Activated T-helper 17 cell treated with anti-CD3 and anti-CD28 coated beads, Interleukin-2, amount 50 U/mL, for 72 hours (primary cell): Measurements from ENCODE around the gene ME3. TPM values are rescaled to one million over a fixed set of nuclear protein-coding genes. Genes with fewer than 3 reads are reported as not detected.
"Not testable (repeated sequence)": the region's sequence is repeated elsewhere in the genome, so short reads cannot be mapped to it uniquely, and the experiment has no call there.

ENCODE experiments used
- ATAC-seq: fragments of 150-1000 bp; cut with Tn5 transposase; replicated peaks from 2 replicates; pipeline ENCODE4 v1.10.0; 2021; ENCODE audit warnings: mild to moderate bottlenecking, moderate library complexity
- H3K27ac Mint-ChIP-seq: one replicate; pipeline ENCODE4 v1.8.0; 2022; ENCODE audit warnings: mixed read lengths
- H3K27me3 Mint-ChIP-seq: one replicate; pipeline ENCODE4 v1.8.0; 2022; ENCODE audit warnings: mixed read lengths
- H3K36me3 Mint-ChIP-seq: one replicate; pipeline ENCODE4 v1.8.0; 2022; ENCODE audit warnings: low read depth, mild to moderate bottlenecking, mixed read lengths
- H3K4me1 Mint-ChIP-seq: one replicate; pipeline ENCODE4 v1.8.0; 2022; ENCODE audit warnings: mixed read lengths
- H3K4me3 Mint-ChIP-seq: one replicate; pipeline ENCODE4 v1.8.0; 2022; ENCODE audit warnings: mild to moderate bottlenecking, mixed read lengths
- H3K9me3 Mint-ChIP-seq: one replicate; pipeline ENCODE4 v1.8.0; 2022; ENCODE audit warnings: mixed read lengths
- total RNA-seq, 2 donors: library from RNA; stranded (reverse); gene quantifications; one replicate each; pipeline ENCODE4 v1.2.3, GENCODE V29; 2022

Gene ME3
- total RNA-seq, 2 donors from 2014 or later: 1.5 to 2.9 TPM

DNA sequence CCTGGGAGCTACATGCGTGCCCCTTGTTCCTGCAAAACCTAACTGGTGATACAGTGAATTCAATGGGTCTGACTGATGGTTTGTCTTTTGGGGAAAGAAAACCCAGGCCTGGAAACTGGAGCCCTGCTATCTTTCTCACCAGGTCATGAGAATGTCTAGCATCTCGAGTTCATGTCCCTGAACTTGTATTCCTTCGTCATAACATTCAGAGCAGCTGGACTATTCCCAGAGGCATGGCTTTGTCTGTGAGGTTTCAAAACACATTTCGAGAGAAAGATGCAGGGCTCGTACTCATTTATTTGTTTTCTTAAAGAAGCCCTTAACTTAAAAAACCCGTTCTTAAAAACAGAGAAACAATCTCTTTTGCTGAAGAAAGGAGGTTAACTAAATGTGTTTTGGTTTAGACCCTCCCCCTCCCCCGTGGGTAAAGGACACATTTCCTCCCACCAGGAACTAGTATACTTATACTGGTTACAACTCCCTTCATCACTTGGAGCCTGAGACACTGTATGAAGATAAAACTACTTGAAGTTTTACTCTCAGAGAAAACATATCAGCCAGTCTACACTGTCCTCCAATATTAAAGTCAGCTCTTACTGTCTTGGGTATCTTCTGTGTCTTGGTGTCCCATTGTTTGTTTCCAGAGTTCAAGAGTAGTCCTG is 43.2 kb downstream of the ME3 start:
- ATAC-seq: no peak
- H3K4me3 Mint-ChIP-seq: no peak overlapping the region
- H3K27me3 Mint-ChIP-seq: no peaks in the 10 kb centered on the region
- no peaks in the 10 kb centered on the region for H3K36me3 Mint-ChIP-seq
- H3K4me1 Mint-ChIP-seq: peaks cover 5% of the 10 kb centered on the region
- H3K9me3 Mint-ChIP-seq: no peaks in the 10 kb centered on the region
- H3K27ac Mint-ChIP-seq: no peak overlapping the region

DNA sequence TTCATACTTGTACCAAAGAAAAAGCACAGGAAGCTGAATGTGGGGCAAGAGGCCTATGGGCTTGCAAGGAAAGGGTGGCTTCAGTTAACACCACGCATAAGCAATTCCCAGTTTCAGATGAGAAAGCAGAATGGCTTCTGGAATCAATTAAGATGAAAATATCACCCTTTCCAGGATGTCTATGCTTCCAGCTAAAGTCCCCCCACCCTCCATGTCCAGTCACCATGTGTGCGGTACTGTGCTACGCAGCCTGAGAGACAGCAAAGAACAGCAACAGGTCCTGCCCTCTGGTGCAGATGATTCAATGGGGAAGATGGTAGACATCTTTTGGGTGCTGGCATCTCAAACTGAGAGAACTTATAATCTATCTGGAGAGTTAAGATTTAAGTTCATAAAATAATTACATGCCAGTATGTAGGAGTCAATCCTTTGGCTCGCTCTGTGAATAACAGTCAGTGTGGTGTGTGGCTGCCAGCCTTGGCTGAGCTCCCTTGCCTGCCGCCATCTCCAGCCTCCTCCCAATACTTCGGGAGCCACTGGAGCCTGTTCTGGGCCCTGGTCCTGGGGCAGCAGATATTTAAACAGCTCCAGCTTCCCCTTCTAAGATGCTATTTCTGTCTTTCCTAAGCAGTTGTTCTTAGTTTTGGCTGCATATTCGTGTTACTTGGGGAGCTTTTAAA is 44.5 kb downstream of the ME3 start:
- H3K36me3 Mint-ChIP-seq: no peaks in the 10 kb centered on the region
- ATAC-seq: no peak
- H3K4me3 Mint-ChIP-seq: no peak overlapping the region
- no peaks in the 10 kb centered on the region for H3K4me1 Mint-ChIP-seq
- no peak overlapping the region for H3K27ac Mint-ChIP-seq
- H3K27me3 Mint-ChIP-seq: no peaks in the 10 kb centered on the region
- no peaks in the 10 kb centered on the region for H3K9me3 Mint-ChIP-seq

DNA sequence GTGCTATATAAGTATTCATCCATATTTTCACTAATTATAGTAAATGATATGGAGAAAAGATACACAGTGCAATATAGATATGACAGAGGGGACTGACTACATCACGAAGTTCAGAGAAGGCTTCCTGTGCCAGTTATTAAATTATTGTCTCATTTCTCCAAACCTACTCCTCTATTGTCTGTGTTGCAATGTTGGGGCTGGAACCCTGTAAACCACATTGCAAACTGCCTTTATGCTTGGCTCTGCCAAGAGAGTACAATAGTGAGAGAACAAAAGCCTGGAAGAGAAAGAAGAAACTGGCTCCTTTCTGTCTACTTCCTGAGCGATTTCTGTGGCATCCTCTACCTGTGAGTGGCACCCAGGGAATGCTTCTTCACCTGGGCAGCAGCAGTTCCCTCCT is 46.4 kb downstream of the ME3 start:
- ATAC-seq: no peak
- Mint-ChIP-seq H3K4me3 (no peak overlapping the region), H3K36me3 (no peaks in the 10 kb centered on the region), H3K4me1 (no peaks in the 10 kb centered on the region), H3K27me3 (no peaks in the 10 kb centered on the region), H3K27ac (no peak overlapping the region), H3K9me3 (peaks cover 5% of the 10 kb centered on the region)

DNA sequence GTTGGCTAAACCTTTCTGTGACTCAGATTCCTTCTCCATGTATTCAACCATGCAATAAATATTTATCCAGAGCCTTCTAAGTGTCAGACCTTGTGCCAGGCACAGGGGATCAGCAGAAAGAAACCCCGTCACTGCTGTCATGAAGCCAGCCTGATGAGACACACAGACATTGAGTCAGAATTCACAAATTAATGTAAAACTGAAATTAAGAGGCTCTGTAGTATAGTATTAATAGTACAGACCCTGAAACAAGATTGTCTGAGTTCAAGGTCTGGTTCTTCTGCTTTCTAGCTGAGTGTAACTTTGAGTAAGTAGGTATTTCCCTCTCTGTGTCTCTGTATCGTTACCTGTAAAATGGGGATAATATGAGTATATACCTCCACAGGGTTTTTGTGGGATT is 46.9 kb downstream of the ME3 start:
- H3K27ac Mint-ChIP-seq: no peak overlapping the region
- no peaks in the 10 kb centered on the region for H3K27me3 Mint-ChIP-seq
- peak; percentile 70 for ATAC-seq
- H3K9me3 Mint-ChIP-seq: peaks cover 5% of the 10 kb centered on the region
- H3K4me3 Mint-ChIP-seq: no peak overlapping the region
- H3K4me1 Mint-ChIP-seq: no peaks in the 10 kb centered on the region
- H3K36me3 Mint-ChIP-seq: no peaks in the 10 kb centered on the region

DNA sequence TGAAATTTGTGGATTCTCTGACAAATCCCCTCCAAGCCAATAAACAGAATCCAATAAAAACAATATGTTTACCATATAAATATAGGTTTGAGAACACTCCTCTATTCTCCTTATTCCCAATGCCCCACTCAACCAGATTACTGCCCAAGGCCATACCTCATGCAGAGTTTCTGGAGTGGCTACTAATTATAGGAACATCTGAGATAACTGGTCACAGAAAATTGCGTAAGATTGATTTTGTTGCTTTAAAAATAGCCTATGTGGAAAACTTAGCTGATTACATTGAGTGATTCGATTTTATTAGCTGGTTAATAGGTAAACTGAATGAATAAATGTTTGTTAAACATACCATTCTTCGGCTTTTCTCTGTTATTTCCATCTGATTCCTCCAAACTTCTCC is 48.0 kb downstream of the ME3 start:
- Mint-ChIP-seq H3K9me3 (peaks cover 5% of the 10 kb centered on the region), H3K4me3 (no peak overlapping the region), H3K36me3 (no peaks in the 10 kb centered on the region), H3K4me1 (no peaks in the 10 kb centered on the region), H3K27me3 (no peaks in the 10 kb centered on the region), H3K27ac (no peak overlapping the region)
- no peak for ATAC-seq

DNA sequence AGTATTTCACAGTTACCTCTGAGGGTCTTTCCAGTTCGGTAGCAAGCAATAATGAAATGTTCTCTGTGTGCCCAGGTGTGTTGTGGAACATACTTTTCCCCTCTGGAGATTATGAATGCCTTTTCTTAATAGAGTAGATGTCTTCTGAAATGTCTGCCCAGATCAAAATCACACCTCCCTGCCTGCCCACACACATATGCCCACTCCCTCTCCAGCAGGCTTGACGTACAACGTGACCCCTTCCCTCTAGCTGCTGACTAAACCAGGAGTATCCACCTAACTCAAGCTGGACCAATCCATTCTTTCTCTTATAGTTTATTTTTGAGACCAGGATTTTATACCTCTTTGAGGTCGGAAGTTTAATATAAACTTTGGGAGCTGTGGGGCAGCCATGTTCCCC is 48.7 kb downstream of the ME3 start:
- Mint-ChIP-seq H3K36me3 (no peaks in the 10 kb centered on the region), H3K4me3 (no peak overlapping the region), H3K4me1 (no peaks in the 10 kb centered on the region), H3K27ac (no peak overlapping the region), H3K9me3 (peaks cover 5% of the 10 kb centered on the region), H3K27me3 (no peaks in the 10 kb centered on the region)
- ATAC-seq: no peak

DNA sequence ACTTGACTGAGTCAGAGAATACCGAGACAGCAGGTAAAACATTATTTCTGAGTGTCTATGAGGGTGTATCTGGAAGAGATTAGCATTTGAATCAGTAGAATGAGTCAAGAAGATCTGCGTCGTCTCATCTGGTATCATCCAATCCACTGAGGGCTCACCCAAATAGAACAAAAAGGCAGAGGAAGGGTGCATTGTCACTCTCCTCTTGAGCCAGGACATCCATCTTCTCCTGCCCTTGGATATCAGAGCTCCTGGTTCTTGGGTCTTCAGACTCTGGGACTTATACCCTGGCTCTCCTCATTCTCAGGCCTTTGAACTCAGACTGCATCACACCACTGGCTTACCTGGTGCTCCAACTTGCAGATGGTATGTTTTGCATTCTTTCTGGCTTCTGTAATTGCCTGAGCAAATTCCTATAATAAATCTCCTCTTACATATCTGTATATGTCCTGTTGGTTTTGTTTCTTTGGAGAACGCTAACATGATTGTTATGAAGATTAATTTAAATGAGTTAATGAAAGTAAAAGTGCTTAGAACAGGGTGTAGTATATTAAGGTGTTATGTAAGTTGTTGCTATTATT is 49.3 kb downstream of the ME3 start:
- Mint-ChIP-seq H3K9me3 (peaks cover 5% of the 10 kb centered on the region), H3K4me3 (no peak overlapping the region), H3K27me3 (no peaks in the 10 kb centered on the region), H3K36me3 (no peaks in the 10 kb centered on the region), H3K4me1 (no peaks in the 10 kb centered on the region), H3K27ac (no peak overlapping the region)
- ATAC-seq: no peak

DNA sequence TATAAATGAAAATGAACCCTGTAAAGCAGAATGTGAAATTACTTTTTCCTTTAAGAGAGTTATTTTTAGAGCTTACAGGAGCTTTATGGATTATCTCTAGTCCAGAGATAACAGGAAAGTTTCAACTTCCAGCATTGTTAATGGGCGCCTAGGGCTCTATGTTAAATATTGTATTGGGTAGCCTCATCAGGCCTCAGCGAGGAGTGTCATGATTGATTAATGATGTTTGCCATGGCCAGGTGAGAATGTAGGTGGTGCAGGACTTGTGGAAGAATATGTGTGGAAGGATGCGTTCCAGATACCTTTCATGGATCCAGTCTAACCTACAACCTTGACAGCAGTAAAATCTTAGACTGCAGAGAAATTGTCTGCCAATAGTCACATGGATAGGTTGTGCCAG is 50.6 kb downstream of the ME3 start:
- Mint-ChIP-seq H3K9me3 (peaks cover 5% of the 10 kb centered on the region), H3K27ac (no peak overlapping the region), H3K4me3 (no peak overlapping the region), H3K4me1 (no peaks in the 10 kb centered on the region), H3K27me3 (no peaks in the 10 kb centered on the region), H3K36me3 (no peaks in the 10 kb centered on the region)
- ATAC-seq: no peak

DNA sequence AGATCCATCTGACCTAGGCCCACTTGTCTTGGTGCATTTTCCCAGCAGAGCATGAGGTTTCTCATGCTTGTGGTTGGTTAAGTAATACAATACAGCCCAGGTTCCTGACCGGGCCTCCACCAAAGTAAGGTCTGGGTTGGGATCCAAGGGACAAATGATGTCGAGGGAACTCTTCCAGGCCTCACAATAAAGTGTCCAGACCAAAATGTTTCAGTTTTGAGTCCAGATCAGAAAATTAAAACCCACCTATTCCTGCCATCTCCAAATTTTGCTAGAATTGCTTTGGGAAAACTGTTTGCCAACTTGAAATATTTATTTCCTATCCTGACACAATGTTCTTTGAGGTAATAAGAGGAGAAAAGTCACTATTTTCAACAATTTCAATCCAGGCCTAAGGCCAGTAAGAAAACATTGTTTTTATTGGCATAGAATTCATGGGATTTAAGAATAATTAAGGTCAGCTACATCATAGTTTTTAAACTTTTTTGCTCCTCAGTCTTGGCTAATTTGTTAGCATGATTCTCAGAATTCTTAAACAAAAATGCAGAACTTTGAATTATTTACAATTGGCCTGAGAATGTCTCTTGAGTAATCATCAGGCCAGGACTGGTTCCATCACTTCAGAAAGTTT is 51.4 kb downstream of the ME3 start:
- H3K27me3 Mint-ChIP-seq: no peaks in the 10 kb centered on the region
- H3K36me3 Mint-ChIP-seq: no peaks in the 10 kb centered on the region
- ATAC-seq: no peak
- no peaks in the 10 kb centered on the region for H3K4me1 Mint-ChIP-seq
- no peak overlapping the region for H3K4me3 Mint-ChIP-seq
- H3K27ac Mint-ChIP-seq: no peak overlapping the region
- peaks cover 5% of the 10 kb centered on the region for H3K9me3 Mint-ChIP-seq

DNA sequence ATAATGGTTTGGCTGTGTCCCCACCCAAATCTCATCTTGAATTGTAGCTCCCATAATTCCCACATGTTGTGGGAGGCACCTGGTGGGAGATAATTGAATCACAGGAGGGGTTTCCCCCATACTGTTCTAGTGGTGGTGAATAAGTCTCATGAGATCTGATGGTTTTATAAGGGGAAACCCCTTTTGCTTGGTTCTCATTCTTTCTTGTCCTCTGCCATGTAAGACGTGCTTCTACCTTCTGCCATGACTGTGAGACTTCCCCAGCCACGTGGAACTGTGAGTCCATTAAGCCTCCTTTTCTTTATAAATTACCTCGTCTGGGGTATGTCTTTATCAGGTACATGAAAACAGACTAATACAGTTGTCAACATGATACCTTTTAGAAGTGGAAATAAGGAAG is 53.0 kb downstream of the ME3 start:
- not testable (repeated sequence) for H3K9me3 Mint-ChIP-seq, H3K27me3 Mint-ChIP-seq, H3K27ac Mint-ChIP-seq, H3K4me1 Mint-ChIP-seq, H3K36me3 Mint-ChIP-seq
- peak; percentile 77 for ATAC-seq
- H3K4me3 Mint-ChIP-seq: peak overlapping the region; percentile 2

DNA sequence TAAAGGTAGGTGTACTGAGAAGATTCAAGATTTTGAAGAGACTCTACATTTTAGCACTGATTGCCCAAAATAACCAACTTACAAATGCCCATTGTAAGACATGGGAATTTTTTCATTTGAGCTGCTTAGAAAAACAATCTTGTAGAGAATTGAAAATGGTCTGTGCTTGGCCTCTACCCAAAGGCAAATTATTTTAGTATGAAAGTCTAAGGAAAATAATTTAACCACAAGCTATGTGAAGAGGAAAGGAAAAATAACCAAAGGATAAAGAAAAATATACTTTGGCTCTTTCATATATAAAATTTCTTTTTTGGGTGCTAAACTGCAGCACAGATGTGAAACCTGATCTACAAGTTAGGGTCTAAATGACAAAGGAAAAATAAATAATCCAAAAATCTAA is 54.9 kb downstream of the ME3 start:
- H3K4me3 Mint-ChIP-seq: no peak overlapping the region
- no peak overlapping the region for H3K27ac Mint-ChIP-seq
- no peaks in the 10 kb centered on the region for H3K27me3 Mint-ChIP-seq
- H3K36me3 Mint-ChIP-seq: no peaks in the 10 kb centered on the region
- peaks cover 10% of the 10 kb centered on the region for H3K9me3 Mint-ChIP-seq
- no peak for ATAC-seq
- H3K4me1 Mint-ChIP-seq: no peaks in the 10 kb centered on the region

DNA sequence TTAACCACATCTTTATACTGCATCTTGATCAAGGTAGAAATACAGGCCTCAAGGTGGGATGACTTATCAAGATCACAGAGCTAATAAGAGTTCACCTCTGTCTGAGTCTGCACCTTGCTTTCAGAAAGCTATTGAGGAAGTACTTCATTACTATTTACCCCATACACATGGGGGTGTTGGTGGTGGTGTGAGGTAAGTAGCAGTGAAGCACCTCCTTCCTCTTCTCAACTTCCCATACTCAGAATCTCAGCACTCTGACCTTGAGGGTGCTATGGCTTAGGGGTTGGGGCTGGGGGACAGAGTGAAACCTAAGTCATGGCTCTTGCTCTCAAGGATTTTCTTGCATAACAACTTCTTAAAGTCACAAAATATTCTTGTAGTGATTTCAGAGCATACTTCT is 56.9 kb downstream of the ME3 start:
- Mint-ChIP-seq H3K27ac (no peak overlapping the region), H3K4me3 (no peak overlapping the region), H3K9me3 (peaks cover 4% of the 10 kb centered on the region), H3K4me1 (no peaks in the 10 kb centered on the region), H3K27me3 (no peaks in the 10 kb centered on the region), H3K36me3 (no peaks in the 10 kb centered on the region)
- no peak for ATAC-seq

DNA sequence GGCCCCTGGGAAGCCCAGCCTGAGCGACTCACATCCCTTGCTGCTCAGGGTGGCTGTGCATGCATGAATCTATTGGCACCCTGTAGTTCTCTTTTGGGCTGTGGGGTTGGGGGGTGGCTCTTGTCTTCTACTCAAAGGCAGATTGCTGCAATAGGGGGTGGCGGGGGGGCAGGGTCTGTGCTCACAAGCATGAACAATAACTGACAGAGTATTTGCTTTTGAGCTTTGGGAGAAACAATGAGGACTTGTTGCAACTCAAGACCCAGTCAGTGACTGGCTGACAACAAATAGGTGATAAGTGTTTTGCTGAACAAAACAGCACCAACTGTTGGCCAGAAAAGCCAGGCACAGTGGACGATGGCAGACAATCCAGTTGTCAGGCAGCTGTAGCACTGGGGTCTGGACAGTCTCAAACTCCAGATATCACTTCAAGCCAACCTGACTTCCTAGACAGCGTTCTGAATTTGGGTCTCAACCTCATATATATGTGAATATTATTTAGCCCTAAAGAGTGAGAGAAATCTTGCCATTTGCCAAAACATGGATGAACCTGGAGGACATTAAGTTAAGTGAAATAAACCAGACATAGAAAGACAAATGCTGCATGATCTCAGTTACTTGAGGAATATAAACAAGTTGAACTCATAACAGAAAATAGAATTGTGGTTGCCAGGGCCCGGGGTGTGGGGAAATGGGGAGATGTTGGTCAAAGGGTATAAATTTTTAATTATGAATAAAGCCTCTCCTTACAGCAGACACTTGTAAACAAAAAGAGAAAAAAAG is 61.7 kb downstream of the ME3 start:
- no peak overlapping the region for H3K4me3 Mint-ChIP-seq
- H3K9me3 Mint-ChIP-seq: peaks cover 4% of the 10 kb centered on the region
- peaks cover 4% of the 10 kb centered on the region for H3K27me3 Mint-ChIP-seq
- H3K27ac Mint-ChIP-seq: no peak overlapping the region
- no peaks in the 10 kb centered on the region for H3K36me3 Mint-ChIP-seq
- H3K4me1 Mint-ChIP-seq: no peaks in the 10 kb centered on the region
- no peak for ATAC-seq

DNA sequence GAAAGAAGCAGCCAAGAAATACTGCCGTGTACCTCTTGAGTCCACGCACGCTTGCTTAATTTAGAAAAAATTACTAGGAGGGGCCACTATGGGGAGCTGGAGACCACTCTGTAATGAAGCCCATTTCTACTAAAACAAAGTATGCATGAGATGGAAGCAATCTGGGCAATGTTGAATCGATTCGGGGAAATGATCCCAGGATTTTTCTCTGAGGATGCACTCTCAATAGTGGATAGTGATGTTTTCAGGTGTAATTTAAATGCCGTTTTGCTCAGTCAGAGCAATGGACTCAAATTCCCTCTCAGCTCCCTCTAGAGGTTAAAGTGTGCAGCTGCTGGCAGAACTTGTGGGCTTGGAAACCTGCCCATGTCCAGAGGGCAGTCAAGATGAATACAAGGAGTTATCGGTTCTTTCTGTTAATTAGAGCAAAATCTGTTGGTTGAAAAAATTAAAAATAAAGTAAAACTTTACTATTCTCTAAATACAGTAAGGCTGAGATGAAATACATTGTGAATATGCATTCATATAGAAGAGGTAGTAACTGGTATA is 64.1 kb downstream of the ME3 start:
- no peaks in the 10 kb centered on the region for H3K36me3 Mint-ChIP-seq

More for the DNA sequence above, 64.1 kb downstream of the ME3 start:
- peak; percentile 76 for ATAC-seq
- Mint-ChIP-seq H3K9me3 (no peaks in the 10 kb centered on the region), H3K4me1 (no peaks in the 10 kb centered on the region), H3K27me3 (peaks cover 4% of the 10 kb centered on the region), H3K4me3 (no peak overlapping the region), H3K27ac (no peak overlapping the region)
